K562 (cell line): ENCODE measurements around the gene RCSD1. TPM values are rescaled to one million over a fixed set of nuclear protein-coding genes. Genes with fewer than 3 reads are reported as not detected.

Experiments
- EHMT2 ChIP-seq: fragments of 450-650 bp; IDR thresholded peaks from 2 replicates; pipeline ENCODE4 v1.6.1; 2018; ENCODE audit warnings: antibody characterized with exemption
- FOXK2 ChIP-seq, 2 experiments: fragments of 450-650 bp; IDR thresholded peaks in 1 of 2; conservative IDR thresholded peaks in 1 of 2; 2 replicates each; pipeline ENCODE4 v1.6.1; 2016; ENCODE audit warnings: low read depth in 2 of 2, mild to moderate bottlenecking in 1 of 2
- MAZ ChIP-seq, 2 experiments: fragments of 450-650 bp in 1 of 2; sonication (generic) in 1 of 2; formaldehyde crosslinking; IDR thresholded peaks in 1 of 2; conservative IDR thresholded peaks in 1 of 2; 2 replicates each; pipeline versions ENCODE4 v1.4.0 to v1.5.0; 2020; ENCODE audit warnings: mild to moderate bottlenecking in 1 of 2, missing genetic modification reagents in 1 of 2
- MEIS2 ChIP-seq: fragments of 450-650 bp; IDR thresholded peaks from 2 replicates; pipeline ENCODE4 v1.6.1; 2014; ENCODE audit warnings: mild to moderate bottlenecking; ENCODE audit not compliant: partially characterized antibody
- NCOR1 ChIP-seq: fragments of 450-650 bp; IDR thresholded peaks from 2 replicates; pipeline ENCODE4 v1.6.1; 2016; ENCODE audit warnings: mild to moderate bottlenecking, moderate library complexity
- RNF2 ChIP-seq: sonication (generic); IDR thresholded peaks from 2 replicates; pipeline ENCODE4 v1.6.1; 2016
- STAG1 ChIP-seq: sonication (generic); formaldehyde crosslinking; IDR thresholded peaks from 2 replicates; pipeline ENCODE4 v1.5.0; 2020; ENCODE audit warnings: missing genetic modification reagents, borderline replicate concordance
- TBP ChIP-seq: optimal IDR thresholded peaks from 2 replicates; pipeline ENCODE3; 2011; ENCODE audit warnings: low read depth, low read length, improper control_type of control experiment
- XRCC5 ChIP-seq: fragments of 200-400 bp; formaldehyde crosslinking; IDR thresholded peaks from 2 replicates; pipeline ENCODE4 v1.6.1; 2017; ENCODE audit warnings: low read depth, mild to moderate bottlenecking, low read length
- ZNF583 ChIP-seq: fragments of 250-450 bp; sonication (Bioruptor Pico); IDR thresholded peaks from 2 replicates; pipeline ENCODE4 v1.4.0; 2020
- ZNF79 ChIP-seq: fragments of 250-450 bp; sonication (Bioruptor Pico); IDR thresholded peaks from 2 replicates; pipeline ENCODE4 v1.4.0; 2020; ENCODE audit warnings: low read depth, mild to moderate bottlenecking, moderate library complexity
- polyA plus RNA-seq, 8 experiments: library from polyadenylated mRNA; depleted of rRNA in 4 of 8; stranded (reverse) in 5 of 8; unstranded in 3 of 8; fragments of >200 nt; fragmentation: Nextera tagmentation in 2 of 8; fragmentation: Illumina TruSeq in 1 of 8; extraction: Ambion mirVana in 2 of 8; extraction: Trizol in 1 of 8; gene quantifications; 2 replicates each; pipeline versions ENCODE4 v1.2.1 to v1.2.3, GENCODE V29; 2011 to 2014; ENCODE audit warnings: inconsistent platforms in 1 of 8, missing spikeins in 1 of 8
- total RNA-seq, 7 experiments: library from RNA; depleted of rRNA in 6 of 7; stranded (reverse); fragments of >200 nt in 6 of 7; fragmentation: Illumina TruSeq in 2 of 7; extraction: Trizol in 2 of 7; gene quantifications; 2 replicates each; pipeline versions ENCODE4 v1.2.1 to v1.2.3, GENCODE V29; 2011 to 2021; ENCODE audit warnings: low replicate concordance in 1 of 7
- TF ChIP-seq, protein P1 (sequence below): sonication (generic); formaldehyde crosslinking; IDR thresholded peaks from 2 replicates; pipeline ENCODE4 v1.8.0; 2022; ENCODE audit warnings: missing genetic modification reagents, mild to moderate bottlenecking, moderate library complexity, borderline replicate concordance
- TF ChIP-seq, protein P2 (sequence below), 2 experiments: fragments of 450-650 bp in 1 of 2; sonication (generic) in 1 of 2; formaldehyde crosslinking in 1 of 2; IDR thresholded peaks; 2 replicates each; pipeline versions ENCODE4 v1.7.1 to v1.9.0; 2016 to 2022; ENCODE audit warnings: inconsistent platforms in 1 of 2, mild to moderate bottlenecking in 1 of 2, missing genetic modification reagents in 1 of 2
- TF ChIP-seq, protein P3 (sequence below): fragments of 200-800 bp; sonication (Bioruptor generic); IDR thresholded peaks from 2 replicates; pipeline ENCODE4 v1.6.1; 2017; ENCODE audit warnings: missing genetic modification characterization, missing compliant biosample characterization
- TF ChIP-seq, protein P4 (sequence below): fragments of 250-450 bp; sonication (Bioruptor Pico); IDR thresholded peaks from 2 replicates; pipeline ENCODE4 v1.8.0; 2021; ENCODE audit warnings: mild to moderate bottlenecking, moderate library complexity

The RCSD1 gene
- total and polyA plus RNA-seq, 9 of the 15 experiments (the other 6 are each of a cell fraction or from before 2014, with no cell fraction given), result 7.8 to 69.8 (median 45.3) TPM

DNA sequence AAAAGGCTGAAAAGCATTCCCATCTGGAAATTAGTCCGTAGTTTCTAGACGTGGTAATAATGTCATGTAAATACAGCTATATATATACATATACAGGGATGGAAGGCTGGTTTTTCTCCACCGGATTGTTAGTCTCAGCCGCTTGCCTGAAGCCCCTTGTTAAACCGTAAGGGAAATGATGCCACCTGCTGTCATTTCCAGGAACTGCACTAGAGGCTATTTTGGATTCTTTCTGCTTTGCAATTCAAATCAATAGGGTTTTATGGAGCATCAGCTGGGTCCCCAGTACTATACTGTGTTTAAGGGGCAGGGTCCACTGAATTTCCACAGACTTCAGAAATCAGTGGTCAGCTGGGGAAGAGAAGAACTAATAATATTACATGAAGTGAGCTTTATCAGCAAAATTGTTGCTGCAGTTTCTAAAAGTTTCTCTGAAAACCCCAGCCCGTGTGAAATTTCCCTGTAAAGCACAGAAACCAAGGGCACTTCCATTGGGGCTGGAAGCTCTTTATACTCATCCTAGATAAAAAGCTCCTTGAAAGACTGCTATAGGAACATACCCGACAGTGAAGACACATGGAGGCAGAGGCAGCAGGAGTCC, 58.0 kb downstream of the RCSD1 start (continued):
- TF ChIP-seq FOXK2 (conservative IDR thresholded peaks at IDR 0.05 in 1 of 2, IDR thresholded peaks at IDR 0.05 in 1 of 2; ENCODE audit: low read depth in 2 of 2) (no peak), STAG1 (CRISPR knock-in tag) (peak; percentile 33; the same call in 1 of the 2 replicates), ZNF79 (CRISPR knock-in tag) (no peak), XRCC5 (0 out of 2 replicates have a peak, but pooled peaks have one; percentile 30), EHMT2 (no peak), MAZ (CRISPR knock-in tag; conservative IDR thresholded peaks at IDR 0.05 in 1 of 2, IDR thresholded peaks at IDR 0.05 in 1 of 2) (peak in 1 of 2 experiments; percentile 46; a peak in 1 of 4 replicates), TBP (peak; percentile 28), NCOR1 (no peak), MEIS2 (no peak), ZNF583 (CRISPR knock-in tag) (no peak), RNF2 (no peak)
- TF ChIP-seq, protein P1, sequence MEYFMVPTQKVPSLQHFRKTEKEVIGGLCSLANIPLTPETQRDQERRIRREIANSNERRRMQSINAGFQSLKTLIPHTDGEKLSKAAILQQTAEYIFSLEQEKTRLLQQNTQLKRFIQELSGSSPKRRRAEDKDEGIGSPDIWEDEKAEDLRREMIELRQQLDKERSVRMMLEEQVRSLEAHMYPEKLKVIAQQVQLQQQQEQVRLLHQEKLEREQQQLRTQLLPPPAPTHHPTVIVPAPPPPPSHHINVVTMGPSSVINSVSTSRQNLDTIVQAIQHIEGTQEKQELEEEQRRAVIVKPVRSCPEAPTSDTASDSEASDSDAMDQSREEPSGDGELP (CRISPR knock-in tag), result no peak
- TF ChIP-seq, protein P2, sequence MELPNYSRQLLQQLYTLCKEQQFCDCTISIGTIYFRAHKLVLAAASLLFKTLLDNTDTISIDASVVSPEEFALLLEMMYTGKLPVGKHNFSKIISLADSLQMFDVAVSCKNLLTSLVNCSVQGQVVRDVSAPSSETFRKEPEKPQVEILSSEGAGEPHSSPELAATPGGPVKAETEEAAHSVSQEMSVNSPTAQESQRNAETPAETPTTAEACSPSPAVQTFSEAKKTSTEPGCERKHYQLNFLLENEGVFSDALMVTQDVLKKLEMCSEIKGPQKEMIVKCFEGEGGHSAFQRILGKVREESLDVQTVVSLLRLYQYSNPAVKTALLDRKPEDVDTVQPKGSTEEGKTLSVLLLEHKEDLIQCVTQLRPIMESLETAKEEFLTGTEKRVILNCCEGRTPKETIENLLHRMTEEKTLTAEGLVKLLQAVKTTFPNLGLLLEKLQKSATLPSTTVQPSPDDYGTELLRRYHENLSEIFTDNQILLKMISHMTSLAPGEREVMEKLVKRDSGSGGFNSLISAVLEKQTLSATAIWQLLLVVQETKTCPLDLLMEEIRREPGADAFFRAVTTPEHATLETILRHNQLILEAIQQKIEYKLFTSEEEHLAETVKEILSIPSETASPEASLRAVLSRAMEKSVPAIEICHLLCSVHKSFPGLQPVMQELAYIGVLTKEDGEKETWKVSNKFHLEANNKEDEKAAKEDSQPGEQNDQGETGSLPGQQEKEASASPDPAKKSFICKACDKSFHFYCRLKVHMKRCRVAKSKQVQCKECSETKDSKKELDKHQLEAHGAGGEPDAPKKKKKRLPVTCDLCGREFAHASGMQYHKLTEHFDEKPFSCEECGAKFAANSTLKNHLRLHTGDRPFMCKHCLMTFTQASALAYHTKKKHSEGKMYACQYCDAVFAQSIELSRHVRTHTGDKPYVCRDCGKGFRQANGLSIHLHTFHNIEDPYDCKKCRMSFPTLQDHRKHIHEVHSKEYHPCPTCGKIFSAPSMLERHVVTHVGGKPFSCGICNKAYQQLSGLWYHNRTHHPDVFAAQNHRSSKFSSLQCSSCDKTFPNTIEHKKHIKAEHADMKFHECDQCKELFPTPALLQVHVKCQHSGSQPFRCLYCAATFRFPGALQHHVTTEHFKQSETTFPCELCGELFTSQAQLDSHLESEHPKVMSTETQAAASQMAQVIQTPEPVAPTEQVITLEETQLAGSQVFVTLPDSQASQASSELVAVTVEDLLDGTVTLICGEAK (IDR thresholded peaks at IDR 0.05), result no peak
- TF ChIP-seq, protein P2 (CRISPR knock-in tag; IDR thresholded peaks at IDR 0.05), result no peak
- TF ChIP-seq, protein P3, sequence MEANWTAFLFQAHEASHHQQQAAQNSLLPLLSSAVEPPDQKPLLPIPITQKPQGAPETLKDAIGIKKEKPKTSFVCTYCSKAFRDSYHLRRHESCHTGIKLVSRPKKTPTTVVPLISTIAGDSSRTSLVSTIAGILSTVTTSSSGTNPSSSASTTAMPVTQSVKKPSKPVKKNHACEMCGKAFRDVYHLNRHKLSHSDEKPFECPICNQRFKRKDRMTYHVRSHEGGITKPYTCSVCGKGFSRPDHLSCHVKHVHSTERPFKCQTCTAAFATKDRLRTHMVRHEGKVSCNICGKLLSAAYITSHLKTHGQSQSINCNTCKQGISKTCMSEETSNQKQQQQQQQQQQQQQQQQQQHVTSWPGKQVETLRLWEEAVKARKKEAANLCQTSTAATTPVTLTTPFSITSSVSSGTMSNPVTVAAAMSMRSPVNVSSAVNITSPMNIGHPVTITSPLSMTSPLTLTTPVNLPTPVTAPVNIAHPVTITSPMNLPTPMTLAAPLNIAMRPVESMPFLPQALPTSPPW (CRISPR knock-in tag), result no peak
- TF ChIP-seq, protein P4, sequence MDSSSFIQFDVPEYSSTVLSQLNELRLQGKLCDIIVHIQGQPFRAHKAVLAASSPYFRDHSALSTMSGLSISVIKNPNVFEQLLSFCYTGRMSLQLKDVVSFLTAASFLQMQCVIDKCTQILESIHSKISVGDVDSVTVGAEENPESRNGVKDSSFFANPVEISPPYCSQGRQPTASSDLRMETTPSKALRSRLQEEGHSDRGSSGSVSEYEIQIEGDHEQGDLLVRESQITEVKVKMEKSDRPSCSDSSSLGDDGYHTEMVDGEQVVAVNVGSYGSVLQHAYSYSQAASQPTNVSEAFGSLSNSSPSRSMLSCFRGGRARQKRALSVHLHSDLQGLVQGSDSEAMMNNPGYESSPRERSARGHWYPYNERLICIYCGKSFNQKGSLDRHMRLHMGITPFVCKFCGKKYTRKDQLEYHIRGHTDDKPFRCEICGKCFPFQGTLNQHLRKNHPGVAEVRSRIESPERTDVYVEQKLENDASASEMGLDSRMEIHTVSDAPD (CRISPR knock-in tag), result no peak
